B cell (primary cell): ENCODE results near the gene GFPT2. TPM values are rescaled to one million over a fixed set of nuclear protein-coding genes. Genes with fewer than 3 reads are reported as not detected.

Source experiments
- ATAC-seq: fragments of 200-7000 bp; cut with Tn5 transposase; one replicate; pipeline ENCODE4 v1.10.0; 2021; ENCODE audit warnings: low read depth, mild to moderate bottlenecking, moderate number of reproducible peaks, moderate library complexity
- CTCF ChIA-PET: fragments of 350-600 bp; sonication (Branson Sonifier 250); formaldehyde crosslinking; loops from one replicate; lab custom pipeline; 2021; ENCODE audit warnings: antibody characterized with exemption, inconsistent platforms; lab: Charles Lee
- POLR2A ChIA-PET: fragments of 350-600 bp; sonication (Branson Sonifier 250); formaldehyde crosslinking; loops from one replicate; lab custom pipeline; 2021; ENCODE audit warnings: antibody characterized with exemption; lab: Charles Lee
- DNase-seq: peaks from one replicate; pipeline ENCODE4 v3.0.0; 2013
- H2AFZ ChIP-seq: 2 replicates; pipeline ENCODE4 v1.6.1; 2012; ENCODE audit warnings: mild to moderate bottlenecking, low read depth, low read length; ENCODE audit not compliant: insufficient read depth, poor library complexity, severe bottlenecking
- H3K27ac ChIP-seq, 2 donors: 1 replicate in 1 of 2; 2 replicates in 1 of 2; pipeline ENCODE4 v1.5.1; 2012 to 2013; ENCODE audit warnings: low read length in 2 of 2, mild to moderate bottlenecking in 2 of 2, moderate library complexity in 1 of 2
- H3K27me3 ChIP-seq, 4 experiments: fragments of 200-600 bp in 1 of 4; sonication (generic) in 1 of 4; replicated peaks in 1 of 4; 1 replicate in 2 of 4; 2 replicates in 2 of 4; pipeline versions ENCODE4 v1.6.1 to v1.7.0; 2013 to 2016; ENCODE audit warnings: low read length in 3 of 4, mild to moderate bottlenecking in 2 of 4, mixed read lengths in 1 of 4, moderate library complexity in 1 of 4; ENCODE audit not compliant: insufficient read depth in 4 of 4, control insufficient read depth in 3 of 4; ENCODE audit errors: control extremely low read depth in 1 of 4
- H3K36me3 ChIP-seq, 2 experiments: replicated peaks in 1 of 2; 1 replicate in 1 of 2; 2 replicates in 1 of 2; pipeline versions ENCODE4 v1.6.1 to v1.7.1; 2013; ENCODE audit warnings: low read length in 1 of 2; ENCODE audit not compliant: insufficient read depth in 2 of 2, control insufficient read depth in 1 of 2; ENCODE audit errors: control extremely low read depth in 1 of 2, extremely low read depth in 1 of 2
- H3K4me1 ChIP-seq, 2 donors: fragments of 200-600 bp in 1 of 2; sonication (generic) in 1 of 2; 1 replicate in 1 of 2; 2 replicates in 1 of 2; pipeline versions ENCODE4 v1.5.1 to v1.6.1; 2013 to 2017; ENCODE audit warnings: low read length in 2 of 2; ENCODE audit not compliant: control insufficient read depth in 2 of 2, insufficient read depth in 2 of 2
- H3K4me2 ChIP-seq: replicated peaks from 2 replicates; pipeline ENCODE3; 2012; ENCODE audit warnings: mild to moderate bottlenecking, low read depth, low read length; ENCODE audit not compliant: poor library complexity, severe bottlenecking
- H3K4me3 ChIP-seq, 5 experiments: fragments of 200-600 bp in 1 of 5; sonication (generic) in 1 of 5; 1 replicate in 3 of 5; 2 replicates in 2 of 5; pipeline versions ENCODE4 v1.5.1 to v1.7.0; 2011 to 2016; ENCODE audit warnings: low read length in 4 of 5, mild to moderate bottlenecking in 4 of 5, low read depth in 2 of 5, control low read depth in 1 of 5, moderate library complexity in 1 of 5; ENCODE audit not compliant: insufficient read depth in 1 of 5; ENCODE audit errors: control extremely low read depth in 1 of 5, extremely low read depth in 1 of 5
- H3K79me2 ChIP-seq: fragments of 200-600 bp; sonication (generic); one replicate; pipeline ENCODE4 v1.6.0; 2016; ENCODE audit warnings: low read length; ENCODE audit not compliant: control insufficient read depth, insufficient read depth
- H3K9ac ChIP-seq: fragments of 200-600 bp; sonication (generic); 2 replicates; pipeline ENCODE4 v1.6.1; 2017; ENCODE audit warnings: mild to moderate bottlenecking, low read length, moderate library complexity
- H3K9me3 ChIP-seq, 3 donors: one replicate each; pipeline versions ENCODE4 v1.6.1 to v1.7.1; 2013; ENCODE audit warnings: low read length in 2 of 3; ENCODE audit not compliant: control insufficient read depth in 2 of 3, insufficient read depth in 1 of 3; ENCODE audit errors: control extremely low read depth in 1 of 3
- H4K20me1 ChIP-seq: 2 replicates; pipeline ENCODE4 v1.6.0; 2012; ENCODE audit warnings: mild to moderate bottlenecking, low read length; ENCODE audit not compliant: insufficient read depth, control insufficient read depth, poor library complexity, severe bottlenecking
- H3K27ac Mint-ChIP-seq: one replicate; pipeline ENCODE4 v1.8.0; 2021; ENCODE audit warnings: mixed read lengths
- H3K27me3 Mint-ChIP-seq: one replicate; pipeline ENCODE4 v1.8.0; 2021; ENCODE audit warnings: mixed read lengths
- H3K4me1 Mint-ChIP-seq: one replicate; pipeline ENCODE4 v1.8.0; 2021; ENCODE audit warnings: mixed read lengths
- H3K4me3 Mint-ChIP-seq: one replicate; pipeline ENCODE4 v1.8.0; 2021; ENCODE audit warnings: mixed read lengths
- H3K9me3 Mint-ChIP-seq: one replicate; pipeline ENCODE4 v1.8.0; 2022; ENCODE audit warnings: mixed read lengths; ENCODE audit not compliant: insufficient read depth
- EZH2 ChIP-seq: IDR thresholded peaks from 2 replicates; pipeline ENCODE4 v1.6.1; 2012; ENCODE audit warnings: borderline replicate concordance, low read depth, mild to moderate bottlenecking, moderate library complexity, low read length; ENCODE audit not compliant: insufficient read depth, poor library complexity, severe bottlenecking
- WGBS: methylation state at CpG from one replicate; pipeline ENCODE4 v1.1.5; 2013; ENCODE audit warnings: missing lambda C conversion rate; ENCODE audit not compliant: insufficient coverage; 5-methylcytosine and 5-hydroxymethylcytosine counted together
- intact Hi-C: fragments of 100-400 bp; cut with micrococcal nuclease; formaldehyde crosslinking; loops from one replicate; pipeline ENCODE4 v1.10.0; 2022
- polyA plus RNA-seq: library from polyadenylated mRNA; depleted of rRNA; stranded (reverse); fragments of >200 nt; gene quantifications from 2 replicates; pipeline ENCODE4 v1.2.3, GENCODE V29; 2012
- total RNA-seq, 2 donors: library from RNA; stranded (reverse); fragments of 120-200 nt in 1 of 2; gene quantifications; 1 replicate in 1 of 2; 2 replicates in 1 of 2; pipeline versions ENCODE4 v1.2.3 to v1.2.4, GENCODE V29; 2013 to 2022
- TF ChIP-seq, protein P1 (sequence below): fragments of 200-600 bp; IDR thresholded peaks from one replicate; pipeline ENCODE4 v1.8.0; 2022; ENCODE audit warnings: antibody characterized with exemption, mild to moderate bottlenecking

The GFPT2 gene
- total and polyA plus RNA-seq, 2 donors (not counting 1 experiment from before 2014, with no cell fraction given), result 0.03 to 2.8 TPM

DNA sequence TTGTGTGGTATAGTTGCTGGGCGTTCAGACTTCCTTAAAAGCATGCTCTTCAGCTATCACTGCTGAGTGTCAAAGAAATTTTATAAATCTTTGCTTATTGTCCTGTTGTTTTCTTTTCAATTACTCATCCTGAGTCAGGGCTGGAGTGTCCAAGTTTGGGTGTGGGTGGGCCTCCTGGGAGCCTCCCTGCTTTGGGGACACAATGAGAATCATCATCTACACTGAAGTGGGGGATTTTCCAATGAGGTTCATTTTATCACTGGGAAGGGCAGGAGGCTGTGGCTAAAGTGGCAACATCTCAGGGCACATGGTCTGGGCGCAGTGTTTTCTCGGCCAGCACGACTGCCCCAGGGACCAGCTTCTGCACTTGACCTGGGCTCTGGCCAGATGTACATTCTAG lies 19.5 kb downstream of the GFPT2 start:
- no peak overlapping the region for H3K9ac ChIP-seq
- no peaks in the 10 kb centered on the region for H4K20me1 ChIP-seq
- Mint-ChIP-seq H3K4me3 (no peak overlapping the region), H3K4me1 (no peaks in the 10 kb centered on the region), H3K9me3 (no peaks in the 10 kb centered on the region), H3K27me3 (peaks cover 23% of the 10 kb centered on the region), H3K27ac (no peak overlapping the region)
- H3K4me3 ChIP-seq, result no peak overlapping the region
- intact Hi-C loops, result no loop called here
- ChIA-PET CTCF (interaction anchor here (3.5 kb wide), 1 partner anchor 18 kb away, joined by 13 read pairs; no protein-coding TSS in a partner anchor), POLR2A (no interaction called here)
- H3K4me1 ChIP-seq, result peaks cover 0 to under 1% of the 10 kb centered on the region in 2 donors
- DNase-seq (no peak), ATAC-seq (no peak)
- H3K27ac ChIP-seq, result no peak overlapping the region
- no peaks in the 10 kb centered on the region for H3K9me3 ChIP-seq
- WGBS, result 92% methylated on average over 3 of the region's 4 CpGs
- H3K27me3 ChIP-seq, result peaks cover 0 to 8% (median 0%) of the 10 kb centered on the region in 4 experiments
- no peak overlapping the region for H2AFZ ChIP-seq
- H3K4me2 ChIP-seq, result no peak overlapping the region
- TF ChIP-seq, protein P1, sequence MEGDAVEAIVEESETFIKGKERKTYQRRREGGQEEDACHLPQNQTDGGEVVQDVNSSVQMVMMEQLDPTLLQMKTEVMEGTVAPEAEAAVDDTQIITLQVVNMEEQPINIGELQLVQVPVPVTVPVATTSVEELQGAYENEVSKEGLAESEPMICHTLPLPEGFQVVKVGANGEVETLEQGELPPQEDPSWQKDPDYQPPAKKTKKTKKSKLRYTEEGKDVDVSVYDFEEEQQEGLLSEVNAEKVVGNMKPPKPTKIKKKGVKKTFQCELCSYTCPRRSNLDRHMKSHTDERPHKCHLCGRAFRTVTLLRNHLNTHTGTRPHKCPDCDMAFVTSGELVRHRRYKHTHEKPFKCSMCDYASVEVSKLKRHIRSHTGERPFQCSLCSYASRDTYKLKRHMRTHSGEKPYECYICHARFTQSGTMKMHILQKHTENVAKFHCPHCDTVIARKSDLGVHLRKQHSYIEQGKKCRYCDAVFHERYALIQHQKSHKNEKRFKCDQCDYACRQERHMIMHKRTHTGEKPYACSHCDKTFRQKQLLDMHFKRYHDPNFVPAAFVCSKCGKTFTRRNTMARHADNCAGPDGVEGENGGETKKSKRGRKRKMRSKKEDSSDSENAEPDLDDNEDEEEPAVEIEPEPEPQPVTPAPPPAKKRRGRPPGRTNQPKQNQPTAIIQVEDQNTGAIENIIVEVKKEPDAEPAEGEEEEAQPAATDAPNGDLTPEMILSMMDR, result no peak
- no peak for TF ChIP-seq EZH2
- H3K36me3 ChIP-seq, result no peaks in the 10 kb centered on the region
- H3K79me2 ChIP-seq, result no peaks in the 10 kb centered on the region

DNA sequence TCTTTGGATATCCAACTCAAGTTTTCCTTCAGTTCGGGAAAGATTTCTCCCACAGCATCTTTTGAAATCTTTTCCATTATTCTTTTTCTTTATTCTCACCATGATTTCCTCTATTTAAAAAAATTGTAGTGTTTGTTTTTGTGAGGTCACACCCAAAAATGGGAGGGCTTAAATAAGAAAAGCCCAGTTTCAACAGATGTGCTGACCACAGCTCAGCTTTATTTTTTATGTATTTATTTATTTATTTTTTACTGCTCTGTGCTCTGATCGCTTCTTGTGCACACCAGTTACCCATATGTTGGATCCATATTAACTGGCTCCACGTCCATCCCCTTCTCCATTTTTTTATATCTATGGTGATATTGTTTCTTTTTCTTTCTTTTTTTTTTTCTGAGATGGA lies 20.3 kb downstream of the GFPT2 start:
- no peak overlapping the region for H3K4me3 Mint-ChIP-seq
- H3K4me1 ChIP-seq, result peaks cover 0 to 4% of the 10 kb centered on the region in 2 donors
- H3K4me2 ChIP-seq, result no peak overlapping the region
- no peaks in the 10 kb centered on the region for H3K79me2 ChIP-seq
- peaks cover 0 to 8% (median 0%) of the 10 kb centered on the region in 4 experiments for H3K27me3 ChIP-seq
- ChIA-PET POLR2A (no interaction called here), CTCF (interaction anchor here (3.5 kb wide), 1 partner anchor 17 kb away, joined by 13 read pairs; no protein-coding TSS in a partner anchor)
- no peak for DNase-seq
- no peak overlapping the region for H3K27ac ChIP-seq
- no peak overlapping the region for H2AFZ ChIP-seq
- H3K27ac Mint-ChIP-seq, result no peak overlapping the region
- no peaks in the 10 kb centered on the region for H3K36me3 ChIP-seq
- no peak for ATAC-seq
- TF ChIP-seq, protein P1, result no peak
- TF ChIP-seq EZH2, result no peak
- no peaks in the 10 kb centered on the region for H3K9me3 Mint-ChIP-seq
- no peaks in the 10 kb centered on the region for H3K9me3 ChIP-seq
- H3K9ac ChIP-seq, result no peak overlapping the region
- no peak overlapping the region for H3K4me3 ChIP-seq
- intact Hi-C loops, result no loop called here
- WGBS, result no CpG with 5 or more reads among the region's 3 CpGs
- peaks cover 17% of the 10 kb centered on the region for H3K27me3 Mint-ChIP-seq
- no peaks in the 10 kb centered on the region for H4K20me1 ChIP-seq
- no peaks in the 10 kb centered on the region for H3K4me1 Mint-ChIP-seq
